ENCODE measurements around the gene SLC12A6.
"Not testable (repeated sequence)": the region's sequence is repeated elsewhere in the genome, so short reads cannot be mapped to it uniquely, and the experiment has no call there.

Gene SLC12A6

GRCh38 chr15:34359416-34359815 is 21.8 kb upstream of the SLC12A6 start:
- in situ Hi-C loops (cut with MboI; ENCODE audit: low sequenced_read_pairs): loop anchor here (25.0 kb wide), 2 partner anchors 228 to 247 kb away; partner anchors contain the start of genes EMC7, GOLGA8B and PGBD4

DNA sequence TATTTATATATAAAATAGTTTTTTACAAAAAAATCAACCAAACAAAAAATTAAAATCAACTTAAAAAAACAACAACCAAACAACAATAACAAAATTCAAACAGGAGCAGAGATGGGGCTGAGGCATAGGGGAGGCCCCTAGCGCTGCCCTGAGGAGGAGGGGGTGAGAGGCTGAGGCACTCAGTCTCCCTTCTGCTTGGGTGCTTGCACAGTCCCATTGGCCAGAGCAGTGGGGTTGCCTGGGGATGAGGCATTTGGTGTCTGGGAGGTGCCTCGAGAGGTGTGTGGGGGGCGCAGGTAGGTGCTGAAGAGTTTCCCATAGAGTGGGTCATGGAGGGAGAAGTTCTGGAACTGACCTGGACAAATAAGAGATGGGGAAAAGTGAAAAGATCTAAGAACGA is 21.4 kb upstream of the SLC12A6 start:
- in situ Hi-C loops (cut with MboI; ENCODE audit: low sequenced_read_pairs): loop anchor here (25.0 kb wide), 2 partner anchors 228 to 247 kb away; partner anchors contain the start of genes EMC7, GOLGA8B and PGBD4

DNA sequence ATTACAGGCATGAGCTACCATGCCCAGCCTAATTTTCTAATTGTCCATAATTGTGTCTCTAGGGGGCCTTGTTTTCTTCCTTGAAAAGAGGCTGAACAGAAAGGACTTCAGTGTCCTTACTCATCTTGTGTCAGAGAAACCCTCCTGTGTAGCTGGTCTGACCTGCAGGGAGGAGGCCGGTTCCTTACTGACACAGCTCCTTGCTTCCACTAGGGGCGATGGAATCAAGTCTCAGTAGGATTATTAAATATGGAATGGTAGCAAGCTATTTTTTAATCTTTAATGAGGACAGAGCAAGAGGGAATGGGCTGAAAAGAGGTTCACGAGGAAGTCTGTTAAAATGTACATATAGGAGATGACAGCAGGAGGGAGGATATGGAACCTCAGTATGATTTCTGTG is 20.8 kb upstream of the SLC12A6 start:
- in situ Hi-C loops (cut with MboI; ENCODE audit: low sequenced_read_pairs): loop anchor here (25.0 kb wide), 2 partner anchors 229 to 246 kb away; partner anchors contain the start of genes EMC7, GOLGA8B and PGBD4

- in situ Hi-C loops (cut with MboI; ENCODE audit: low sequenced_read_pairs): loop anchor here (25.0 kb wide), 2 partner anchors 230 to 245 kb away; partner anchors contain the start of genes EMC7, GOLGA8B and PGBD4
These were observed 20.1 kb upstream of the SLC12A6 start for GRCh38 chr15:34357653-34358052.

GRCh38 chr15:34355241-34355640 is 17.7 kb upstream of the SLC12A6 start:
- in situ Hi-C loops (cut with MboI; ENCODE audit: low sequenced_read_pairs): loop anchor here (25.0 kb wide), 2 partner anchors 232 to 243 kb away; partner anchors contain the start of genes EMC7, GOLGA8B and PGBD4

DNA sequence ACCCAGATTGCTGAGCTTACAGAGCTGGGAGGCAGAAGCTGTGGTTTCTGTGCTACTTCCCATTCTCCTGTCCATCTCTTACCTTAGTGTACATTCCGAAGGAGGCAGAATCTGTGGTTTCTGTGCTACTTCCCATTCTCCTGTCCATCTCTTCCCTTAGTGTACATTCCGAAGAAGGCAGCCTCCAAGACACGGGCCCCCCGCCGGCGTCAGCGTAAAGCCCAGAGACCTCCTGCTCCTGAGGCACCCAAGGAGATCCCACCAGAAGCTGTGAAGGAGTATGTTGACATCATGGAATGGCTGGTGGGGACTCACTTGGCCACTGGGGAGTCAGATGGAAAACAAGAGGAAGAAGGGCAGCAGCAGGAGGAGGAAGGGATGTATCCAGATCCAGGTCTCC is 16.7 kb upstream of the SLC12A6 start:
- in situ Hi-C loops (cut with MboI; ENCODE audit: low sequenced_read_pairs): loop anchor here (25.0 kb wide), 2 partner anchors 233 to 242 kb away; partner anchors contain the start of genes EMC7, GOLGA8B and PGBD4

- in situ Hi-C loops (cut with MboI; ENCODE audit: low sequenced_read_pairs): loop anchor here (25.0 kb wide), 2 partner anchors 234 to 241 kb away; partner anchors contain the start of genes EMC7, GOLGA8B and PGBD4
These were observed 16.0 kb upstream of the SLC12A6 start for GRCh38 chr15:34353627-34354026.

GRCh38 chr15:34352996-34353395 is 15.4 kb upstream of the SLC12A6 start:
- in situ Hi-C loops (cut with MboI; ENCODE audit: low sequenced_read_pairs): loop anchor here (25.0 kb wide), 2 partner anchors 234 to 241 kb away; partner anchors contain the start of genes EMC7, GOLGA8B and PGBD4

- in situ Hi-C loops (cut with MboI; ENCODE audit: low sequenced_read_pairs): loop anchor here (25.0 kb wide), 2 partner anchors 237 to 238 kb away; partner anchors contain the start of genes EMC7, GOLGA8B and PGBD4
These were observed 12.2 kb upstream of the SLC12A6 start for GRCh38 chr15:34349769-34350168.

DNA sequence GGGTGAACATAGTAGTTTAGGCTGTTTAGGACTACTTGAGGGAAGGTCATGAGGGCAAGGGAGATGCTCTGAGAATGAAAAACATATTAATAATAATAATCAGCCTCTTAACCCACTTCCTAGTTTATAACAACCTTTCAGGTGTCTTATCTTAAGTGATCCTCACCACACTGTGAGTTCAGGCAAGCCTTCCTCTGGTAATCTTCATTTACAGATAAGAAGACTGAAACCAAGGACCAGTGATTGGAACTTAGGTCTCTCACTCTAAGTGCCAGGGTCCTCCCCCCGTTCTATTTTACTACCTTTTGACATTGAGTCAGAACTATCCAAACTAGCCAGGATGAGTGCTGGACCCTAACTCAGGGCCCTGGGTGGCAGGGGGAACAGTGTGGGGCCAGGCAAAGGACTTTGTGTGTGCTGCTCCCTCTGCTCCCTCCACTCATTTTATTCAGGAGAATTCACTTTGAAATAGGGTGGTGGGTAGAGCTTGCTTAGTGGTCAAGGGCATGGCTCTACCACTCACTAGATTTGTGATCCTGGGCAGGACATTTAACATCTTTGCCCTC is 11.2 kb upstream of the SLC12A6 start:
- in situ Hi-C loops (cut with MboI; ENCODE audit: low sequenced_read_pairs): no loop called here

- in situ Hi-C loops (cut with MboI; ENCODE audit: low sequenced_read_pairs): no loop called here
These were observed 10.5 kb upstream of the SLC12A6 start for GRCh38 chr15:34347951-34348638.

GRCh38 chr15:34342737-34343575 is 5.4 kb upstream of the SLC12A6 start, which contains the start of the genes NOP10 and NUTM1:
TSS of gene NOP10 (minus strand) at chr15:34343136. CDS start at chr15:34343073, 63 bp downstream.
TSS of gene NUTM1 (plus strand) at chr15:34343315. CDS start at chr15:34343697, 382 bp downstream.
- in situ Hi-C loops (cut with MboI; ENCODE audit: low sequenced_read_pairs): no loop called here

DNA sequence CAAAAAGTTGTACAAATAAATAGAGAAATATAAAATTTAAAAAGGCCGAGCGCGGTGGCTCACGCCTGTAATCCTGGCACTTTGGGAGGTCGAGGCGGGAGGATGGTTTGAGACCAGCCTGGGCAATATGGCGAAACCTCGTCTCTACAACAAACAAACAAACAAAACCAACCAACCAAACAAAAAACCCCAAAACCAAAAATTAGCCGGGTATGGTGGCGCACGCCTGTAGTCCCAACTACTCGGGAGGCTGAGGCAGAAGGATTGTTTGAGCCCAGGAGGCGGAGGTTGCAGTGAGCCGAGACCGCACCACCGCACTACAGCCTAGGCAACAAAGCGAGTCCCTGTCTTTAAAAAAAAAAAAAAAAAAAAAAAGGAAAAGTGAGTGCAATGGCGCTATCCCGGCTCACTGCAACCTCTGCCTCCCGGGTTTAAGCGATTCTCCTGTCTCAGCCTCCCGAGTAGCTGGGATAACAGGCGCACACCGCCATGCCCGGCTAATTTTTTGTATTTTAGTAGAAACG is 4.7 kb upstream of the SLC12A6 start:
- in situ Hi-C loops (cut with MboI; ENCODE audit: low sequenced_read_pairs): not testable (repeated sequence)

GRCh38 chr15:34341381-34342212 is 4.0 kb upstream of the SLC12A6 start:
- in situ Hi-C loops (cut with MboI; ENCODE audit: low sequenced_read_pairs): no loop called here

GRCh38 chr15:34339946-34340345 is 2.4 kb upstream of the SLC12A6 start:
- in situ Hi-C loops (cut with MboI; ENCODE audit: low sequenced_read_pairs): no loop called here

DNA sequence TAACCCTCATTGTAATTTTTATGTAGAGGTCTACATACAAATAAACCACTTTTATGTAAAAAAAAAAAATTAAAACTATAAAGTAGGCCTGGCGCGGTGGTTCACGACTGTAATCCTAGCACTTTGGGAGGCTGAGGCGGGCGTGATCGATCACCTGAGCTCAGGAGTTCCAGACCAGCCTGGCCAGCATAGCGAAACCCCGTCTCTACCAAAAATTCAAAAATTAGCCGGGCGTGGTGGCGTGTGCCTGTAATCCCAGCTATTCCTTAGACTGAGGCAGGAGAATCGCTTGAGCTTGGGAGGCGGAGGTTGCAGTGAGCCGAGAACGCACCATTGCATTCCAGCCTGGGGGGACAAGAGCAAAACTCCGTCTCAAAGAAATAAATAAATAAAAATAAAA is 766 bp upstream of the SLC12A6 start:
- in situ Hi-C loops (cut with MboI; ENCODE audit: low sequenced_read_pairs): no loop called here

GRCh38 chr15:34336991-34337556 is 507 bp downstream of the SLC12A6 start:
- in situ Hi-C loops (cut with MboI; ENCODE audit: low sequenced_read_pairs): no loop called here

DNA sequence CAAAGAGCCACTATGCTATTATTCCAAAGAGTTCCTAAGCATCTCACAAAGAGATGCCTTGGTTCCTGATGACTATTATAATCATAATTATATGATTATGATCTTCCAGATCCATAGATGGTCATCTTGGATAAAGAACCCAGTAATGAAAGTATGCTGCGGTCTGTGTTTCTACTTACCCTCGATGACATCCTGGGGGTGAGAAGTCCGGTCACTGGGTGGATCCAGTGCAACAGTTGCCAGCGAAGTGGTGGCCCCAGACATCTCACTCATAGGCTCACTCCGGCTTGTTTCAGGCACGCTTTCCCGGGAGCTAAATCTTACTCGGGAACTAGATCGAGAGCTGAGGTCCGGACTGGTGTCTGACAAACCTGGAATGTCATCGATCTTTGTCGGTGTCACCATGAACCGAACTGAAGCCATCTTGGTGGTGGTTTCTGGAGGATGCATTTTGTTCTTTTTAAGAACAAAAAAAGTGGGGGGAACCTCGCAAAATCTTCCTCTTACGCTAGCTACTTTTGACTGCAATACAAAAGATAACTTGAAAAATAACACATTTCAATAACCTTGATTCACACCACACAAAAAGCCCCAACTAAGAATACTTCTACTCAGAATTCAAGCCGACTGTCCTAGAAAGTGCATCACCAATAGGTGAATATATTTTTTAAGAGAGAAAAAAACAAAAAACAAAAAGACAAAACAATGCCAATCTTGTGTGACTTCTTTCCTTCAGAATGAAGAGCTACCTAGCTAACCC is 1.2 kb downstream of the SLC12A6 start:
- in situ Hi-C loops (cut with MboI; ENCODE audit: low sequenced_read_pairs): no loop called here

Data from HL-60/S4 (cell line).